K562 (cell line): ENCODE measurements around the gene CAPN2. TPM values are rescaled to one million over a fixed set of nuclear protein-coding genes. Genes with fewer than 3 reads are reported as not detected.

Source experiments
- ATAC-seq: fragments of 200-7000 bp; cut with Tn5 transposase; 3 replicates; pipeline ENCODE4 v1.9.1; 2020; ENCODE audit warnings: moderate library complexity
- BruUV-seq: library from RNA; stranded (reverse); fragments of 400-500 nt; replicated peaks from 2 replicates; lab custom pipeline; 2021; lab: Mats Ljungman, UMichigan
- CTCF ChIA-PET: fragments of 300-600 bp; formaldehyde crosslinking; extraction: SDS; loops from one replicate; lab custom pipeline; 2021; ENCODE audit warnings: low intra/inter-chr PET ratio; lab: Yijun Ruan, JAX
- POLR2A ChIA-PET: fragments of 300-600, 350-650 bp; sonication (Branson Sonifier 250); formaldehyde crosslinking; extraction: SDS; loops from one replicate; lab custom pipeline; 2021; ENCODE audit warnings: antibody characterized with exemption, inconsistent platforms; lab: Yijun Ruan, JAX
- DNase-seq, 4 experiments: peaks; one replicate each; pipeline versions ENCODE4 v3.0.0 to v3.0.0-alpha.2; 2011 to 2018; ENCODE audit warnings: low spot score in 3 of 4, mixed read lengths in 3 of 4; ENCODE audit errors: extremely low read depth in 1 of 4
- FAIRE-seq: peaks from 2 replicates; lab custom pipeline; 2011; peaks lifted over from hg19 to GRCh38; lab: Jason Lieb, UNC
- H2AFZ ChIP-seq: 2 replicates; pipeline ENCODE4 v1.6.0; 2011; ENCODE audit warnings: low read depth, low read length, control low read depth, inconsistent platforms
- H3K27ac ChIP-seq: fragments of 200-600 bp; 3 replicates; pipeline ENCODE4 v1.8.0; 2011; ENCODE audit warnings: low read depth, mild to moderate bottlenecking, control low read depth, inconsistent platforms, low read length, moderate library complexity, mixed read lengths; ENCODE audit errors: extremely low read depth
- H3K27me3 ChIP-seq, 2 experiments: fragments of 300-600 bp in 1 of 2; 2 replicates in 1 of 2; 3 replicates in 1 of 2; pipeline versions ENCODE4 v1.6.0 to v1.8.0; 2011; ENCODE audit warnings: inconsistent platforms in 2 of 2, low read length in 2 of 2, mild to moderate bottlenecking in 1 of 2, mixed read lengths in 1 of 2, moderate library complexity in 1 of 2; ENCODE audit not compliant: control insufficient read depth in 2 of 2, insufficient read depth in 2 of 2
- H3K36me3 ChIP-seq: fragments of 300-600 bp; 3 replicates; pipeline ENCODE4 v1.8.0; 2011; ENCODE audit warnings: mild to moderate bottlenecking, low read length, inconsistent platforms; ENCODE audit not compliant: control insufficient read depth, insufficient read depth
- H3K4me1 ChIP-seq, 2 experiments: fragments of 200-600 bp in 1 of 2; replicated peaks in 1 of 2; 2 replicates in 1 of 2; 3 replicates in 1 of 2; pipeline versions ENCODE4 v1.5.1 to v1.8.0; 2011; ENCODE audit warnings: inconsistent platforms in 2 of 2, low read length in 2 of 2, mild to moderate bottlenecking in 1 of 2, mixed read lengths in 1 of 2, moderate library complexity in 1 of 2; ENCODE audit not compliant: control insufficient read depth in 2 of 2, insufficient read depth in 2 of 2
- H3K4me2 ChIP-seq: 2 replicates; pipeline ENCODE4 v1.6.1; 2011; ENCODE audit warnings: low read length, control low read depth, inconsistent platforms, mixed read lengths; ENCODE audit not compliant: insufficient read depth
- H3K4me3 ChIP-seq: fragments of 200-600 bp; sonication (generic), shearing (Covaris generic); 2 replicates; pipeline ENCODE4 v1.5.1; 2016; ENCODE audit warnings: control low read depth, inconsistent platforms
- H3K79me2 ChIP-seq: fragments of 200-600 bp; 3 replicates; pipeline ENCODE4 v1.8.0; 2011; ENCODE audit warnings: low read length, inconsistent platforms; ENCODE audit not compliant: control insufficient read depth, insufficient read depth
- H3K9ac ChIP-seq, 2 experiments: 2 replicates each; pipeline versions ENCODE4 v1.6.0 to v1.6.1; 2011; ENCODE audit warnings: low read depth in 2 of 2, low read length in 2 of 2, control low read depth in 1 of 2, inconsistent platforms in 1 of 2, mild to moderate bottlenecking in 1 of 2, mixed read lengths in 1 of 2; ENCODE audit not compliant: insufficient read depth in 1 of 2
- H3K9me1 ChIP-seq: one replicate; pipeline ENCODE4 v1.6.0; 2011; ENCODE audit warnings: inconsistent platforms, mild to moderate bottlenecking, low read length, moderate library complexity; ENCODE audit not compliant: control insufficient read depth, insufficient read depth
- H3K9me3 ChIP-seq: replicated peaks from 2 replicates; pipeline ENCODE4 v1.5.1; 2011; ENCODE audit warnings: low read depth, low read length, inconsistent platforms; ENCODE audit not compliant: control insufficient read depth, insufficient read depth
- H4K20me1 ChIP-seq: replicated peaks from 2 replicates; pipeline ENCODE4 v1.6.1; 2011; ENCODE audit warnings: low read length, inconsistent platforms, mixed read lengths; ENCODE audit not compliant: control insufficient read depth, insufficient read depth
- EP300 ChIP-seq: IDR thresholded peaks from 2 replicates; pipeline ENCODE4 v1.6.1; 2012; ENCODE audit warnings: low read length, improper control_type of control experiment
- GTF2B ChIP-seq: IDR thresholded peaks from 2 replicates; pipeline ENCODE4 v1.6.1; 2011; ENCODE audit not compliant: insufficient read length; ENCODE audit errors: extremely low read depth
- MBD1 ChIP-seq: fragments of 250-450 bp; sonication (Bioruptor Pico); IDR thresholded peaks from 2 replicates; pipeline ENCODE4 v1.8.0; 2022; ENCODE audit warnings: inconsistent platforms
- MTF1 ChIP-seq: fragments of 250-450 bp; sonication (Bioruptor Pico); IDR thresholded peaks from 2 replicates; pipeline ENCODE4 v1.9.0; 2021; ENCODE audit warnings: moderate library complexity, mild to moderate bottlenecking, inconsistent platforms, borderline replicate concordance
- POLR2H ChIP-seq: IDR thresholded peaks from 2 replicates; pipeline ENCODE4 v1.6.1; 2016; ENCODE audit warnings: missing genetic modification characterization, low read depth, mild to moderate bottlenecking, control low read depth, missing compliant biosample characterization, moderate library complexity
- PPARD ChIP-seq: fragments of 250-450 bp; sonication (Bioruptor Pico); IDR thresholded peaks from 2 replicates; pipeline ENCODE4 v1.8.0; 2022; ENCODE audit warnings: inconsistent platforms, mild to moderate bottlenecking, moderate library complexity
- RB1 ChIP-seq: fragments of 450-650 bp; IDR thresholded peaks from 2 replicates; pipeline ENCODE4 v1.6.1; 2017; ENCODE audit warnings: low read depth, mild to moderate bottlenecking
- SP1 ChIP-seq: sonication (generic); formaldehyde crosslinking; IDR thresholded peaks from 2 replicates; pipeline ENCODE4 v1.8.1; 2022; ENCODE audit warnings: mild to moderate bottlenecking, missing genetic modification reagents
- WHSC1 ChIP-seq: IDR thresholded peaks from one replicate; pipeline ENCODE4 v1.6.1; 2012; ENCODE audit warnings: low read length, control low read depth, inconsistent platforms
- WGBS: fragments of 100-300 bp; shearing (Covaris generic); methylation state at CpG from one replicate; pipeline ENCODE4 v1.1.6; 2016; ENCODE audit warnings: low coverage, mixed read lengths; ENCODE audit not compliant: insufficient coverage; ENCODE audit errors: missing lambda C conversion rate; 5-methylcytosine and 5-hydroxymethylcytosine counted together
- in situ Hi-C: fragments of 300-500 bp; cut with MboI; formaldehyde crosslinking; loops from 4 replicates; pipeline ENCODE4 v1.15.0; 2018; ENCODE audit warnings: inconsistent platforms, mixed read lengths
- intact Hi-C: fragments of 100-400 bp; cut with micrococcal nuclease; formaldehyde crosslinking; loops from 2 replicates; pipeline ENCODE4 v1.14.2; 2022
- polyA plus RNA-seq, 8 experiments: library from polyadenylated mRNA; depleted of rRNA in 4 of 8; stranded (reverse) in 5 of 8; unstranded in 3 of 8; fragments of >200 nt; fragmentation: Nextera tagmentation in 2 of 8; fragmentation: Illumina TruSeq in 1 of 8; extraction: Ambion mirVana in 2 of 8; extraction: Trizol in 1 of 8; gene quantifications; 2 replicates each; pipeline versions ENCODE4 v1.2.1 to v1.2.3, GENCODE V29; 2011 to 2014; ENCODE audit warnings: inconsistent platforms in 1 of 8, missing spikeins in 1 of 8
- total RNA-seq, 7 experiments: library from RNA; depleted of rRNA in 6 of 7; stranded (reverse); fragments of >200 nt in 6 of 7; fragmentation: Illumina TruSeq in 2 of 7; extraction: Trizol in 2 of 7; gene quantifications; 2 replicates each; pipeline versions ENCODE4 v1.2.1 to v1.2.3, GENCODE V29; 2011 to 2021; ENCODE audit warnings: low replicate concordance in 1 of 7
- TF ChIP-seq, protein P1 (sequence below): sonication (generic); formaldehyde crosslinking; IDR thresholded peaks from 2 replicates; pipeline ENCODE4 v1.8.0; 2022; ENCODE audit warnings: mild to moderate bottlenecking, missing genetic modification reagents

Gene CAPN2
- total and polyA plus RNA-seq, 9 of the 15 experiments (the other 6 are each of a cell fraction or from before 2014, with no cell fraction given): 24.6 to 157 (median 101) TPM

DNA sequence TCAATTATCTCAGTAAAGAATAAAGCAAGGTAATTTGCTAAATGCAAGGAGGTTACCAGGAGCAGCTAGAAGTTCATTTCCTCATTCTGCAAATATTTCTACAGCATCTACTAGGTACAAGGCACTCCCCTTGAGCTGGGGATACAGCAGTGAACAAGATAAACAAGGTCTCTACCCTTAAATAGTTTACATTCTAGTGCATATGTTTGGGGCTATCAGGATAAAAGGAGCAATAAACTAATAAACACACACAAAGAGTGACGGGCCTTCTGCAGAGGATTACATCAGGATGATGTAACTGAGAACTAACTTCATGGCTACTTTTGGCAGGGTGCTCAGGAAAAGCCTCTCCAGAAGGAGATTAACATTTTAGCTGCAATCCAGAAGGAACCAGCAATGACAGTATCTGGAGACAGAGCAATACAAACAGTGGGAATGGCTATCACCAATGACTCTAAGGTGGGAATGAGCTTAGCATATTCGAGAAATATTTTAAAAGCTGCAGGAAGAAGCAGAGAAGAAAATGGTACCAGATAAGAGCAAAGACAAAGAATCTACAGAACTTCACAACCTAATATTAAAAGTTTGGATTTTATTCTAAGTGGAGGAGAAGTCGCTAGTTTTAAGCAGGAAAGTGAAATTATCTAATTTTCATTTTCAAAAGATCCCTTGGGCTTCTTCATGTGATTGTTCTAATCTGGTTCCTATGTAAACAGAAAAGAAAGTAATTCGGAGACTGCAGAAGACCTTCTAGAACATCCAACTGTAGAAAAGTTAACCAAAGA is 107.6 kb downstream of the CAPN2 start:
- H3K27ac ChIP-seq: peak overlapping the region; percentile 8; the same call in 1 of the 3 replicates
- CTCF ChIA-PET: no interaction called here
- TF ChIP-seq WHSC1 (no peak), MBD1 (CRISPR knock-in tag) (0 out of 2 replicates have a peak, but pooled peaks have one; percentile 13), GTF2B (no peak), RB1 (no peak), POLR2H (peak; percentile 66), SP1 (CRISPR knock-in tag) (no peak), PPARD (CRISPR knock-in tag) (no peak), EP300 (peak; percentile 66; the same call in 1 of the 2 replicates), MTF1 (CRISPR knock-in tag) (0 out of 2 replicates have a peak, but pooled peaks have one; percentile 46)
- TF ChIP-seq, protein P1, sequence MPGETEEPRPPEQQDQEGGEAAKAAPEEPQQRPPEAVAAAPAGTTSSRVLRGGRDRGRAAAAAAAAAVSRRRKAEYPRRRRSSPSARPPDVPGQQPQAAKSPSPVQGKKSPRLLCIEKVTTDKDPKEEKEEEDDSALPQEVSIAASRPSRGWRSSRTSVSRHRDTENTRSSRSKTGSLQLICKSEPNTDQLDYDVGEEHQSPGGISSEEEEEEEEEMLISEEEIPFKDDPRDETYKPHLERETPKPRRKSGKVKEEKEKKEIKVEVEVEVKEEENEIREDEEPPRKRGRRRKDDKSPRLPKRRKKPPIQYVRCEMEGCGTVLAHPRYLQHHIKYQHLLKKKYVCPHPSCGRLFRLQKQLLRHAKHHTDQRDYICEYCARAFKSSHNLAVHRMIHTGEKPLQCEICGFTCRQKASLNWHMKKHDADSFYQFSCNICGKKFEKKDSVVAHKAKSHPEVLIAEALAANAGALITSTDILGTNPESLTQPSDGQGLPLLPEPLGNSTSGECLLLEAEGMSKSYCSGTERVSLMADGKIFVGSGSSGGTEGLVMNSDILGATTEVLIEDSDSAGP: no peak

More for the DNA sequence above, 107.6 kb downstream of the CAPN2 start:
- Histone ChIP-seq H3K9ac (no peak overlapping the region), H3K9me3 (no peaks in the 10 kb centered on the region), H3K4me2 (no peak overlapping the region), H2AFZ (no peak overlapping the region), H3K9me1 (no peaks in the 10 kb centered on the region), H3K4me1 (peaks cover 0 to 8% of the 10 kb centered on the region in 2 experiments; a peak in 3 of 5 replicates), H3K79me2 (peaks cover 78% of the 10 kb centered on the region), H4K20me1 (0 out of 2 replicates have a peak, but pooled peaks cover 5% of the 10 kb centered on the region), H3K27me3 (no peaks in the 10 kb centered on the region), H3K4me3 (no peak overlapping the region), H3K36me3 (peaks cover 41% of the 10 kb centered on the region)
- BruUV-seq: no TSS peak
- DNase-seq (no peak), FAIRE-seq (no peak), ATAC-seq (peak; percentile 67)
- POLR2A ChIA-PET: interaction anchor here (0.5 to 1.5 kb wide), 7 partner anchors 9 to 556 kb away, joined by 3 to 5 read pairs (median 3); no protein-coding TSS in a partner anchor
- intact Hi-C loops (loop anchor here (5.0 kb wide), 1 partner anchor 172 kb away; no protein-coding TSS in a partner anchor), in situ Hi-C loops (no loop called here)
- WGBS: 54% methylated on average over 4 of the region's 4 CpGs
